Activated naive CD8-positive, alpha-beta T cell treated with anti-CD3 and anti-CD28 coated beads for 36 hours (primary cell): ENCODE data around the gene GTF3C5. TPM values are rescaled to one million over a fixed set of nuclear protein-coding genes. Genes with fewer than 3 reads are reported as not detected.
A peak's percentile ranks its signal among the peaks of the same experiment; 100 is the strongest.
"Not testable (repeated sequence)": the region's sequence is repeated elsewhere in the genome, so short reads cannot be mapped to it uniquely, and the experiment has no call there.

Experiments
- DNase-seq: peaks from one replicate; pipeline ENCODE4 v3.0.0; 2021
- H3K27ac Mint-ChIP-seq: one replicate; pipeline ENCODE4 v1.8.0; 2022; ENCODE audit warnings: mild to moderate bottlenecking, moderate library complexity, mixed read lengths
- H3K27me3 Mint-ChIP-seq: one replicate; pipeline ENCODE4 v1.8.0; 2022; ENCODE audit warnings: mild to moderate bottlenecking, mixed read lengths
- H3K36me3 Mint-ChIP-seq: one replicate; pipeline ENCODE4 v1.8.0; 2021; ENCODE audit warnings: mild to moderate bottlenecking, mixed read lengths
- H3K4me1 Mint-ChIP-seq: one replicate; pipeline ENCODE4 v1.8.0; 2021; ENCODE audit warnings: mixed read lengths
- H3K4me3 Mint-ChIP-seq: one replicate; pipeline ENCODE4 v1.8.0; 2022; ENCODE audit warnings: mild to moderate bottlenecking, moderate library complexity, mixed read lengths
- H3K9me3 Mint-ChIP-seq: one replicate; pipeline ENCODE4 v1.8.0; 2022; ENCODE audit warnings: mixed read lengths
- total RNA-seq, 2 experiments: library from RNA; stranded (reverse); gene quantifications; one replicate each; pipeline ENCODE4 v1.2.3, GENCODE V29; 2021

Gene GTF3C5
- total RNA-seq, 2 experiments from 2014 or later = 85.4 to 90.2 TPM

DNA sequence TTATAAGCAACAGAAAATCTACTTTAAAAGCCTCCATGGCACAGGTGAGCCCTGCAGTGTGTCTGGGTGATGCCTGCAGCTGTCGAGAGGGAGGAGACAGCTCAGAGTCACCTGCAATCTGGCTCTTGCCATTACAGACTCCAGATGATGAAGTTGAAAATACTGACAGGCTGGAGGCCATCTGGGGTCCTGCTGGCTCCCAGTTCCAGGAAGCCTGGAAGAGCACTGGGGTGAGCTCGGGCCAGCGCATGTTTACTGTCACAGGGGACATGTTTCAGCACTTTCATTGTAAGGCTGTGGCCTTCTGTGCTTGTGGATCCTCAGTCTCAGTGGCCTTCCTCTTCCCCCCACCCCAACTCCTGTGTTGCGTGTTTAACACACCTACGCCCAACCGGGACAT lies 59.4 kb downstream of the GTF3C5 start:
- Mint-ChIP-seq H3K9me3 (peaks cover 2% of the 10 kb centered on the region), H3K4me3 (no peak overlapping the region), H3K36me3 (peaks cover 2% of the 10 kb centered on the region), H3K4me1 (no peaks in the 10 kb centered on the region), H3K27ac (no peak overlapping the region), H3K27me3 (no peaks in the 10 kb centered on the region)
- DNase-seq = no peak

DNA sequence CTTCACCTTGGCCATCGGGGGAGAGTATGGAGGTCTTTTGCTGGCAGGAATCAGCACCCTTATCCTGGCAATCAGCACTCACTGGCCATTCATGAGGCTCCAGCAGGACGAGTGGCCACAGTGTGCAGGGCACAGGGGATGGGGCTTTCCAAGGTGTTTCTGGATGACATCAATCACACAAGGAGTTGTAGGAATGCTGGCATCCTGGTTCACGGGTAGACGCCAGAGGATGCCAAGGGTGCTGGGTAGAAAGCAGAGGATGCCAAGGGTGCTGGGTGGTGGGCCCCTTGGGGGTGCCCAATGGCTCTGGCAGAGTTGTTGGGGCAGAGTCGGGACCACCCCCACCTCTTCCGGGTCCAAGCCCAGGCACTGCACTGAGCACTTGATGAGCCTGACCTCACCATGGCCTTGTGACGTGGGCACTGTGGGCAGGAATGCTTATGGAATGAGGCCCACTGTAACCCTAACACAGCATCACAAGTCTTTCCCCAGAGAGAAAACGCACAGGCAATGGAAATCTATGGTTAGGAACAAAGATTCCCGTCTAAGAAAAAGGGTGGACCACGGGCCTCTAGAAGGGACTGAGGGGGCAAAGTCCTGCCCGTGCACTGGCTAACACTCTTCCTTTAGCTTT lies 60.1 kb downstream of the GTF3C5 start:
- Mint-ChIP-seq H3K9me3 (peaks cover 4% of the 10 kb centered on the region), H3K27me3 (no peaks in the 10 kb centered on the region), H3K4me3 (no peak overlapping the region), H3K36me3 (peaks cover 3% of the 10 kb centered on the region), H3K4me1 (no peaks in the 10 kb centered on the region), H3K27ac (no peak overlapping the region)
- DNase-seq = no peak

DNA sequence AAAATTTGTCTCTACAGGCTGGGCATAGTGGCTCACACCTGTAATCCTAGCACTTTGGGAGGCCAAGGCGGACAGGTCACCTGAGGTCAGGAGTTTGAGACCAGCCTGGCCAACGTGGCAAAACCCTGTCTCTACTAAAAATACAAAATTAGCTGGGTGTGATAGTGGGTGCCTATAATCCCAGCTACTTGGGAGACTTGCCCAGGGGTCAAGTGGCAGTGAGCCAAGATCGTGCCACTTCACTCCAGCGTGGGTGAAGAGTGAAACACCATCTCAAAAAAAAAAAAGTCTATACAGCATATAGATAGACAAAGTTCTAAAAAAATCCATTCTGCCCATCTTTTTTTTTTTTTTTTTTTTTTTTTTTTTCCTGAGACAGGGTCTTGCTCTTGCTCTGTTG lies 63.6 kb downstream of the GTF3C5 start:
- H3K27me3 Mint-ChIP-seq, H3K4me1 Mint-ChIP-seq, H3K4me3 Mint-ChIP-seq, DNase-seq, H3K27ac Mint-ChIP-seq: not testable (repeated sequence)
- Mint-ChIP-seq H3K9me3 (peaks cover 16% of the 10 kb centered on the region), H3K36me3 (peaks cover 38% of the 10 kb centered on the region)

DNA sequence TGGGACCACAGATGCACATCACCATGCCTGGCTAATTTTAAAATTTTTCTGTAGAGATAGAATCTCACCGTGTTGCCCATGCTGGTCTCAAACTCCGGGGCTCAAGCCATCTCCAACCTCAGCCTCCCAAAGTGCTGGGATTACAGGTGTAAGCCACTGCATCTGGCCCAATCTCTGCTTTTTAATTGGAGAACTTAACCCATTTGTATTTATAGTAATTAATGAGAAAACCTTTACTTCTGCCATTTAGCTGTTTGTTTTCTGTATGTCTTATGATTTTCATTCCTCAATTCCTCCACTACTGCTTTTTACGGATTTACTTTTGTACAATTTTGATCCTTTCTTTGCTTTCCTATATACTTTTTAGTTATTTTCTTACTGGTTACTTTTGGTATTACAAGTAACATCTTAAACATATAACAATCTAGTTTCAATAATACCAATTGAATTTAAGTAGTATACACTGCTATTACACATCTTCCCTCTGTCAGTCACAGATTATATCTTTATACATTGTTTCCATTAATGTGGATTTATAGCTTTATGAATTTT lies 64.1 kb downstream of the GTF3C5 start:
- Mint-ChIP-seq H3K4me1 (no peaks in the 10 kb centered on the region), H3K27ac (no peak overlapping the region), H3K27me3 (no peaks in the 10 kb centered on the region), H3K36me3 (peaks cover 41% of the 10 kb centered on the region), H3K4me3 (no peak overlapping the region), H3K9me3 (peaks cover 16% of the 10 kb centered on the region)
- no peak for DNase-seq

DNA sequence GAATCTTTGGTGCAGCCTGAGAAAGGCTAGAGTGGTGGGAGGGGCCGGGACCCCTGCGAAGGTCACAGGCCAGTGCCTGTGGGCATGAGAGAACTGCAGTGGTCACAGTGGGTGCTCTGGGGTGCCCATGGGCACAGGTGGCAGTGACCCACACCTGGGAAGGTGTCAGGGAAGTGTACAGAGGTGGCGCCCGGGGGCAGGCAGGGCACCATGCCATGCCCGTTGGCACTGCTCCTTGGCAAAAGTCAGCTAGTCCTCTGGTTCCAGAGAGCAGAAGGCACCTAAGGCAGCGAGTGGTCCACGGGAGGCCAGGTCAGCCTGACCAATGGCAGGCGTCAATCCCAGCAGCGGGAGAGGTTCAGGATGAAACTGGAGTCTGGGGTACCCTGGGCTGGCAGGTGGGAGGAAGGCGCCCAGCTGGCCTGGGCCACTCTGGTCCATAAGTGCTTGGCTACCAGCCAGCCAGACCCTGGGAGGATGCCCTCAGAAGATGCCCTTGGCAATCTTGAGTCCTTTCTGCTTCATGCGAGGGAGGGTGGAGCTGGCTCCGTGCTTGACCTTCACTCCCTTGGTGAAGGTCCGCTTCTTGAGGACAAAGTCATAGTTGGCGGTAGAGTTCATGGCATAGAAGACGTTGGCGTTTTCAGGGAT lies 67.4 kb downstream of the GTF3C5 start:
- no peaks in the 10 kb centered on the region for H3K4me1 Mint-ChIP-seq
- H3K27me3 Mint-ChIP-seq = no peaks in the 10 kb centered on the region
- no peak overlapping the region for H3K27ac Mint-ChIP-seq
- DNase-seq = no peak
- H3K4me3 Mint-ChIP-seq = no peak overlapping the region
- peaks cover 55% of the 10 kb centered on the region for H3K36me3 Mint-ChIP-seq
- H3K9me3 Mint-ChIP-seq = peaks cover 16% of the 10 kb centered on the region

DNA sequence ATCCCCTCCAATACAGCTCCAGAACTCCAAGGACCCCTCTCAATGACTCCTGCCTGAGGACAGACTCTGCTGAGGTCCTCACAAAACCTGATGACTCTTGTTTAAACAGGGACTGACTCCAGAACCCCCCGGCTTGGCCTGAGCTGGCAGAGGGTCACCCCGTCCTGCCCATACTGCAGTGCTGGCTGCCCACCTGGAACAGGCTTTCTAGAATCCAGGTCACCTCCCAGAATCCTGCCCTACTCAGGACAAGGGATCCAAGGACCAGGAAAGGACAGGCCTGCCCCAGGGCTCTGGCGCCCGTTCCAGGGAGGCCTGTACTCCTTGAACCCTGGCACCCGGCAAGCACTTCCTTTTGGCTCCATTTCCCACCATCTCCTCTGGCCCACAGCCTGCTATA lies 68.1 kb downstream of the GTF3C5 start:
- no peak overlapping the region for H3K4me3 Mint-ChIP-seq
- no peak for DNase-seq
- no peak overlapping the region for H3K27ac Mint-ChIP-seq
- H3K27me3 Mint-ChIP-seq = no peaks in the 10 kb centered on the region
- peaks cover 16% of the 10 kb centered on the region for H3K9me3 Mint-ChIP-seq
- H3K36me3 Mint-ChIP-seq = peaks cover 55% of the 10 kb centered on the region
- H3K4me1 Mint-ChIP-seq = no peaks in the 10 kb centered on the region

DNA sequence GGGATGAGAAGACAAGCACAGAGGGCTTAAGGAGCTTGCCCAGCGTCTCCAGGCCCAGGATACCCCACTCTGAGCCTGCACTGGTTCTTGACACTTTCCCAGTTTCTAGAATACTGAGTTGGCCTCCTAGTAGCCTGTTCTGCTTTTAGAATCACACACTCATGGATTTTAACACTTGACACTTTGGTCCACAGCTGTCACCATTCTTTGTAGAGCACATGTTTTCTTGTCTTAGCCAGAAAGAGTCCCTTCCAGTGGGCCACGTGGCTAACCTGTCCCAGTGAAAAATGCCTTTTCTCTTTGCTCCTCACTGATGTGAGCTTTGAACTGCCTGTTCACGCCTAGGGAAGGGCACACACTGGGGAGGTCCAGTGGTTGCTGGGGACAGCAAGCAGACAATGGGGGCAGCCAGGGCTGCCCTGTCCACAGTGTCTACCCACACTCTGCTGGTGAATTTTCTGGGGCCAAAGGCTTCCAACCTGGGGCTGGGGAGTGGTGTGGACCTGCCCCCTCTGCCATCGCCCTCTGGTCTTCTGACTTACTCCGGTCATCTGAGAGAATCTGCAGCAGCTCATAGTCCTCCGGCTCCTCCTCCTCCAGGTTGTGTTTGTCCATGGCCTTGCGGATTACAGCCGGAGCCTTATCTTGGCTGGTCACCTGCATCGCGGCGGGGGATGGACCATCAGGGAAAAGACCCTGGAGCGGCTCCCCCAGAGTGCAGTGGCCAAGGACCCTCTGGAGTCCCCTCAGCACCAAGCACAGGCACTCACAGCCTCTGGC lies 69.1 kb downstream of the GTF3C5 start:
- H3K9me3 Mint-ChIP-seq = peaks cover 16% of the 10 kb centered on the region
- no peak overlapping the region for H3K4me3 Mint-ChIP-seq
- H3K36me3 Mint-ChIP-seq = peaks cover 54% of the 10 kb centered on the region
- no peaks in the 10 kb centered on the region for H3K27me3 Mint-ChIP-seq
- no peaks in the 10 kb centered on the region for H3K4me1 Mint-ChIP-seq
- no peak overlapping the region for H3K27ac Mint-ChIP-seq
- DNase-seq = no peak

DNA sequence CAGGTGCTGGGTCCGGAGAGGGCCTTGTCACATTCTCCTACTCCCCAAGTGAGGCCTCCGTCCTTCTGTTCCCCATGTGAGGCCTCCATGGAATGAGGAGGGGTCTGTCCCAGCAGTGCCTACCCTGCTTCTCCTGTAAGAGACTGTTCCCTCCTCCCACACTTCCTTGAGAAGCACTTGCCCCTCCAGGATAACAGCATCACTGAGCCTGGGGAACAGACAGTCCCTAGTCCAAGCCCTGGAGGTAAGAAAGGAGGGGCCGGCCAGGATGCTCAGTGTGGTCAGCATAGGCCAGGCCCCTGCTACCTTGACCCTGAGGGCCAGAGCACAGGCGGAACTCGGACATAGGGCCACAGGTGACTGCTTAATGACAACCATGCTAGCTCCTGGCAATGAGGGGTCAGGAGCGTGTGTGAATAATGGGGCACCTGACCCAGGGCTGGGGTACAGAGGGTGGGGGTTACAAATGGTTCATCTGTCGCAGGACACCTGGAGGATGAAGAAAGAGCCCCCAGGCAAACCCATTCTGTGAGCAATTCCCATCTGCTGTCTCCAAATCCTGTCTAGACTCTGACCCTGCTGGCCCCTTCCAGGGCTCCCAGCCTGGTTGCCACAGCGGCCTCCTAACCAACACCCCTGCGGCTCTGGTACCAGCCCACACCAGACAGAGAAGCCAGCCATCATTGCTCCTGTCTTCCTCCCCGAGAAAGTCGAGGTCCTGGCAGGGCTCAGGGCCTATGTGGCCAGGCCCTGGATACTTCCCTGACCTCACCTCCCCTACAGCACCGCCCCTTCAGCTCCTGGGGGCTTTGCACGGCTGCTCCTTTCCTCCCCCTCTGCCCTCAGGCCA lies 69.9 kb downstream of the GTF3C5 start:
- Mint-ChIP-seq H3K27me3 (no peaks in the 10 kb centered on the region), H3K27ac (no peak overlapping the region), H3K36me3 (peaks cover 53% of the 10 kb centered on the region), H3K9me3 (peaks cover 13% of the 10 kb centered on the region), H3K4me3 (no peak overlapping the region), H3K4me1 (no peaks in the 10 kb centered on the region)
- no peak for DNase-seq

DNA sequence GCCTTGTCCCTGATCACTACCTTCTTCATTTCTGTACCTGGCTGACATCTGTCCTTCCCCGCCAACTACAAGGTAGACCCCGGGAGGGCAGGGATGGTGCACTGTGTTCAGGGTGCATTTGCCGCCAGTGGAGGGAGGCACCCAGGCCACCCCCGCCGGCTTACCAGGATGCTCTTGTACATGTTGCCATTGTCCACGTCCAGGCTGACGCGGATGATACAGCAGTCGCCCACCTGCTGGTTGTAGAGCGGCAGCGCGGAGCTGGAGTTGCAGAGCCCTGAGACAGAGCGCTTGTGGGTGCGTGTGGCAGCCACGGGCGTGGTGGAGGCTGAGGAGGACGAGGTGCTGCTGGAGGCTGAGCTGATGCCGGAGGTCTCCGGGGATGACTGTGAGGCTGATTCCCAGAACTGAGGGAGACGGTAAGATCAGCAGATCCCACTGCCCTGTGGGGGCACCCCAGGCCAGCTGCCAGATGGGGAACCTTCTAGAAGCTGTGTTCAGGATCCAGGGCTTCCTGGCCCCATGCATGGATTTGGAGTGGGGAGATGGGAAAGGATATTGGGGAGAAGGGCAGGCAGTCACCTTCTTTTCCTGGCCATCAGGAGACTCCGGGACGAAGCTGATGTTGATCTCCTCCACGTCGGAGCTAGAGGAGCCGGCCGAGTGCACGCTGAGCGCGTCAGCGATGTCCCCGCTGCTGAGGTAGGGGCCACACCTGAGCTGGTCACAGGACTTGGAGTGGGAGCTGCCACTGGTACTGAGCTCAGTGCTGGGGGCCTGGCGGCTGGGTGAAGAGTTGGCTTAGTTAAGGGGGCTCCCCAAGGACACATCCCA lies 70.8 kb downstream of the GTF3C5 start:
- no peak for DNase-seq
- Mint-ChIP-seq H3K36me3 (peaks cover 48% of the 10 kb centered on the region), H3K27me3 (no peaks in the 10 kb centered on the region), H3K27ac (no peak overlapping the region), H3K4me3 (no peak overlapping the region), H3K4me1 (no peaks in the 10 kb centered on the region), H3K9me3 (peaks cover 5% of the 10 kb centered on the region)

DNA sequence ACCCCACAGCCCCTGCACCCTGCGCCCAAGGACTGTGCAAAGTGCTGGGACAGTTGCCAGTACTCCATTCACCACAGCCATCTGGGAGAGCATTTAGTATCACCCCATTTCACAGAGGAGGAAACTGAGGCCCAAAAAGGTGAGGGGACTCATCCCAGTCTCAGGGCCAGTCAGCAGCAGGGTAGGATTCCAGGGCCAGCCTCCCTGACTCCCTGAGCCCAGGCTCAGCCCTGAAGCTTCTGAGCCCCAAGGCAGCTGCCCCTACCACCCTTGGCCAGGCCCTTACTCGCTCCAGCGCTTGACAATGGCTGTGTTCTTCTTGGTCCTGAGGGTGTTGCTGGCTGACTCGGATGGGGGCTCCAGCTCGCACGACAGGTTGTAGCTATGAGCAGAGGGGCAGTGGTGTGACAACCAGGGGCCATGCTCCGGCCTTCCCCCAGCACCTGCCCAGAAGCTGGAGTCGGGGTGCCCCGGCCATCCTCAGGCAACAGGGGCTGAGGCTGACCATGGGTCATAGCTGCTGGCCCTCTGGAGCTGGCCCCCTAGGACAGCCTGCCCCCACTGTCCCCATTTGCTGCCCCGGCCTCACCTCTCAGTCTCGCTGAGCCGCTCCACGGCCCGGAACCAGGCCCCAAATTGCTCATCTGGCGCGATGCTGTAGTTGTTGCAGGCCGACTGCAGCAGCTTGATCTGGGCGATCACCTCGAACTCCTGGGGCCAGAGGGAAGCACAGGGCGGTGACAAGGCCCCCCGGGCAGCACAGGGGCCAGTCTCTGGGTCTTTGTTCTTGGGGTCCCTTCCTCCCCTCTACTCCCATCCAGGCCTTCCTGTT lies 71.6 kb downstream of the GTF3C5 start:
- DNase-seq = no peak
- peaks cover 42% of the 10 kb centered on the region for H3K36me3 Mint-ChIP-seq
- no peaks in the 10 kb centered on the region for H3K27me3 Mint-ChIP-seq
- H3K4me1 Mint-ChIP-seq = no peaks in the 10 kb centered on the region
- no peak overlapping the region for H3K4me3 Mint-ChIP-seq
- H3K9me3 Mint-ChIP-seq = peaks cover 3% of the 10 kb centered on the region
- no peak overlapping the region for H3K27ac Mint-ChIP-seq

DNA sequence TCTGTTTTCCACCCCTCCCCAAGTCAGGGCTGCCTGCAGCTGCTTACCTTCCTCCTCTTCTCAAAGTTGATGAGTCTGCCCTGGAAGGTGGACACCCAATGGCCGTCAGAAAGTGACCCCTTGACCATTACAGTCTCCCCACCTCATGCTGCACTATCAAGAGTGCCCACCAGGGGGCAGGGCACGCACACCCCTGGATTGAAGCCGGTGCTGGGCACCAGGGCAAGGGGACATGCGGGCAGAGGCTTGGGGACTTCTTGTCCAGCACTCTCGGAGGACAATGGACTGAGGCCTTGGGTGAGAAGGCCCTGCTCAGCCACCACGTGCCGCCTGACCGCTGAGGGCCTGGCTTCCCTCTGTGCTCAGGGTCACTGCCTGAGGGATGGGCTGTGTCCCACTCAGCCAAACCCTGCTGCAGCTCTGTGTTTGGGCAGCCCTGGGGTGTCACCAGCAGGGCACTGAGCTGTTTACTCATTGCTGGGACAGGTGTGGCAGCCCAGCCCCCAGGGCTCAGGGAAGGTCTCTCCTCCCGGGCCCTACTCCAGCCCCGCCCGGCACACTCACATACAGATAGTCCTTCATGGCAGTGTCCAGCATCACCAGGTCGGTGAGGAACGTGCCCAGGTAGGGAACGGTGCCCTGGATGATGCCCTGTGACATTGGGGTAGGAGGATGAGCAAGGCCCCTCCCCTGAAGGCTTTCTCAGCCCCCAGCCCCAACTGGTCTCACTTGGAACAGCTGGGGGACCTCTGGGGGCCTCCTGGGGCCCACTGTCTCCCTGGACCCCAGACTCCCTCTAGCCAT lies 72.6 kb downstream of the GTF3C5 start:
- Mint-ChIP-seq H3K36me3 (peaks cover 32% of the 10 kb centered on the region), H3K27ac (no peak overlapping the region), H3K27me3 (no peaks in the 10 kb centered on the region), H3K4me3 (no peak overlapping the region), H3K9me3 (no peaks in the 10 kb centered on the region), H3K4me1 (no peaks in the 10 kb centered on the region)
- DNase-seq = peak; percentile 36

DNA sequence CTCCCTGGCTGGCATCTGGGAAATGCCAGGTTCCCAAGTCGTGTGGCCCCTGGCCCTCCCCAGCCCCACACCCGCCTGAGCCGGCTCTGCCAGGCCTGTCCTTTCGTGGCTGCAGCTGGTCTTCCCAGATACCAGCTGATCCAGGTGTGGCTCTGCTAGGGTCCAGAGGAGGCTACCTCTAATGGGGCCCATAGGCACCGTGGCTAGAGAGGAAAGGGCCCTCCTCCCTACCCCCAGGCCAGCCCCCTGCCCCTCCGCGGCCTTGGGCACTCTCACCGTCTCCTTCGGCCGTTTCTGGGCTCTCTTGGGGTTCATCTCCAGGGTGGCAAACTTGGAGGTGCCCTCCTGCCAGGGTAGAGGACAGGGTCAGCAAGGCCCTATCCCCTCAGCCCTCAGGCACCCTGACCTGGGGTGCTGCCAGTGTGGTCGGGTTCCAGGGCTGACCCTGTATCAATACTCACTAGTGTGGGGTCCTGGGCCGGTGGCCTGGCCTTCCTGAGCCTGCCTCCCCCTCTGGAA lies 73.2 kb downstream of the GTF3C5 start:
- Mint-ChIP-seq H3K4me3 (no peak overlapping the region), H3K27me3 (no peaks in the 10 kb centered on the region), H3K27ac (no peak overlapping the region), H3K9me3 (no peaks in the 10 kb centered on the region), H3K36me3 (peaks cover 25% of the 10 kb centered on the region), H3K4me1 (no peaks in the 10 kb centered on the region)
- DNase-seq = no peak
